NT2/D1 (cell line): ENCODE results near the gene SNAPC4.
A peak's percentile ranks its signal among the peaks of the same experiment; 100 is the strongest.

Experiments used
- DNase-seq: peaks from one replicate; pipeline ENCODE4 v3.0.0-alpha.2; 2011; ENCODE audit warnings: low read depth, low spot score
- H3K27me3 ChIP-seq: 2 replicates; pipeline ENCODE4 v1.6.0; 2011; ENCODE audit warnings: mild to moderate bottlenecking; ENCODE audit not compliant: insufficient read length, insufficient read depth
- H3K36me3 ChIP-seq: 2 replicates; pipeline ENCODE4 v1.6.1; 2011; ENCODE audit warnings: mild to moderate bottlenecking, low read length, mixed read lengths; ENCODE audit not compliant: insufficient read depth, insufficient read length
- H3K4me1 ChIP-seq: 2 replicates; pipeline ENCODE4 v1.5.1; 2011; ENCODE audit not compliant: insufficient read depth, insufficient read length
- H3K4me3 ChIP-seq: 2 replicates; pipeline ENCODE4 v1.5.1; 2011; ENCODE audit warnings: low read depth; ENCODE audit not compliant: insufficient read length
- H3K9ac ChIP-seq: 2 replicates; pipeline ENCODE4 v1.6.0; 2011; ENCODE audit warnings: low read depth; ENCODE audit not compliant: insufficient read length
- H3K9me3 ChIP-seq: 2 replicates; pipeline ENCODE4 v1.5.1; 2011; ENCODE audit warnings: mild to moderate bottlenecking, low read length; ENCODE audit not compliant: insufficient read depth
- SUZ12 ChIP-seq: IDR thresholded peaks from 2 replicates; pipeline ENCODE4 v1.6.1; 2011; ENCODE audit not compliant: insufficient read length, insufficient read depth; ENCODE audit errors: extremely low read depth
- YY1 ChIP-seq: IDR thresholded peaks from 2 replicates; pipeline ENCODE4 v1.6.1; 2011; ENCODE audit not compliant: insufficient read length, insufficient read depth
- ZNF274 ChIP-seq: IDR thresholded peaks from 2 replicates; pipeline ENCODE4 v1.6.1; 2011; ENCODE audit warnings: mild to moderate bottlenecking, low read depth, low read length

The SNAPC4 gene

GRCh38 chr9:136371533-136371880 is 28.5 kb downstream of the SNAPC4 start:
- no peaks in the 10 kb centered on the region for H3K27me3 ChIP-seq
- TF ChIP-seq YY1 (no peak), ZNF274 (no peak), SUZ12 (no peak)
- DNase-seq: no peak
- no peak overlapping the region for H3K9ac ChIP-seq
- H3K9me3 ChIP-seq: no peaks in the 10 kb centered on the region
- H3K36me3 ChIP-seq: peaks cover 90% of the 10 kb centered on the region
- no peak overlapping the region for H3K4me3 ChIP-seq
- H3K4me1 ChIP-seq: peaks cover 25% of the 10 kb centered on the region

- H3K4me1 ChIP-seq: peaks cover 26% of the 10 kb centered on the region
- H3K27me3 ChIP-seq: no peaks in the 10 kb centered on the region
- no peak overlapping the region for H3K9ac ChIP-seq
- peaks cover 90% of the 10 kb centered on the region for H3K36me3 ChIP-seq
- no peaks in the 10 kb centered on the region for H3K9me3 ChIP-seq
- no peak overlapping the region for H3K4me3 ChIP-seq
- TF ChIP-seq ZNF274: no peak
- TF ChIP-seq SUZ12: no peak
- TF ChIP-seq YY1: no peak
- no peak for DNase-seq
Measured at GRCh38 chr9:136370687-136371532, 29.1 kb downstream of the SNAPC4 start.

GRCh38 chr9:136370037-136370436 is 29.9 kb downstream of the SNAPC4 start:
- Histone ChIP-seq H3K4me3 (no peak overlapping the region), H3K4me1 (peaks cover 27% of the 10 kb centered on the region), H3K9ac (no peak overlapping the region), H3K9me3 (no peaks in the 10 kb centered on the region), H3K27me3 (no peaks in the 10 kb centered on the region), H3K36me3 (peaks cover 89% of the 10 kb centered on the region)
- TF ChIP-seq ZNF274 (no peak), SUZ12 (no peak), YY1 (no peak)
- no peak for DNase-seq

GRCh38 chr9:136368190-136368589 is 31.8 kb downstream of the SNAPC4 start:
- Histone ChIP-seq H3K9me3 (no peaks in the 10 kb centered on the region; the same call in 1 of the 2 replicates), H3K9ac (peak overlapping the region; percentile 8), H3K36me3 (peaks cover 84% of the 10 kb centered on the region), H3K4me3 (no peak overlapping the region), H3K27me3 (no peaks in the 10 kb centered on the region), H3K4me1 (peaks cover 27% of the 10 kb centered on the region)
- TF ChIP-seq SUZ12 (no peak), YY1 (no peak), ZNF274 (no peak)
- DNase-seq: no peak

GRCh38 chr9:136367296-136368145 is 32.4 kb downstream of the SNAPC4 start:
- DNase-seq: no peak
- no peaks in the 10 kb centered on the region for H3K27me3 ChIP-seq
- TF ChIP-seq SUZ12 (no peak), ZNF274 (no peak), YY1 (no peak)
- H3K4me1 ChIP-seq: peaks cover 22% of the 10 kb centered on the region
- H3K9me3 ChIP-seq: no peaks in the 10 kb centered on the region; the same call in 1 of the 2 replicates
- no peak overlapping the region for H3K4me3 ChIP-seq
- peaks cover 81% of the 10 kb centered on the region for H3K36me3 ChIP-seq
- H3K9ac ChIP-seq: peak overlapping the region; percentile 8

GRCh38 chr9:136366826-136367225 is 33.1 kb downstream of the SNAPC4 start:
- Histone ChIP-seq H3K9ac (no peak overlapping the region), H3K36me3 (peaks cover 82% of the 10 kb centered on the region), H3K9me3 (no peaks in the 10 kb centered on the region; the same call in 1 of the 2 replicates), H3K4me3 (no peak overlapping the region), H3K4me1 (peaks cover 23% of the 10 kb centered on the region), H3K27me3 (no peaks in the 10 kb centered on the region)
- TF ChIP-seq SUZ12 (no peak), YY1 (no peak), ZNF274 (no peak)
- DNase-seq: no peak

GRCh38 chr9:136365775-136366222 is 34.2 kb downstream of the SNAPC4 start:
- Histone ChIP-seq H3K9ac (no peak overlapping the region), H3K27me3 (no peaks in the 10 kb centered on the region), H3K4me3 (no peak overlapping the region), H3K9me3 (no peaks in the 10 kb centered on the region; the same call in 1 of the 2 replicates), H3K4me1 (peaks cover 23% of the 10 kb centered on the region), H3K36me3 (peaks cover 83% of the 10 kb centered on the region)
- no peak for DNase-seq
- TF ChIP-seq ZNF274: no peak
- no peak for TF ChIP-seq SUZ12
- TF ChIP-seq YY1: no peak
